Stimulated activated CD4-positive, alpha-beta T cell treated with anti-CD3 and anti-CD28 coated beads, Interleukin-12 subunit alpha, Interleukin-12 subunit beta, amount 100 ng/mL, for 24 hours (primary cell): ENCODE data around the gene PGAP3.

ENCODE experiments used
- DNase-seq, 2 experiments: peaks; one replicate each; pipeline ENCODE4 v3.0.0-alpha.2; 2020; ENCODE audit warnings: low read depth in 2 of 2

Gene PGAP3

GRCh38 chr17:39636927-39637736 lies 50.7 kb downstream of the PGAP3 start, which contains the start of gene STARD3:
TSS of gene STARD3 (plus strand) at chr17:39637144. CDS start at chr17:39653532, 16,388 bp downstream.
- DNase-seq, result peak; percentile 71 to 93

GRCh38 chr17:39636587-39636926 lies 51.3 kb downstream of the PGAP3 start:
- no peak for DNase-seq

DNA sequence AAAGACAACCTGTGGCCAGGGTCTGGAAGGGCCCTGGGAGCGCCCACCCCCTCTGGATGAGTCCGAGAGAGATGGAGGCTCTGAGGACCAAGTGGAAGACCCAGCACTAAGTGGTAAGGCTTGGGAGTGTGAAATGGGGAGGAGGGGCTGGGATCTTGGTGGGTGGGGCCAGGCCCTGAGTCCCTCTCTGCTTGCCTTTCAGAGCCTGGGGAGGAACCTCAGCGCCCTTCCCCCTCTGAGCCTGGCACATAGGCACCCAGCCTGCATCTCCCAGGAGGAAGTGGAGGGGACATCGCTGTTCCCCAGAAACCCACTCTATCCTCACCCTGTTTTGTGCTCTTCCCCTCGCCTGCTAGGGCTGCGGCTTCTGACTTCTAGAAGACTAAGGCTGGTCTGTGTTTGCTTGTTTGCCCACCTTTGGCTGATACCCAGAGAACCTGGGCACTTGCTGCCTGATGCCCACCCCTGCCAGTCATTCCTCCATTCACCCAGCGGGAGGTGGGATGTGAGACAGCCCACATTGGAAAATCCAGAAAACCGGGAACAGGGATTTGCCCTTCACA lies 52.2 kb downstream of the PGAP3 start:
- no peak for DNase-seq

DNA sequence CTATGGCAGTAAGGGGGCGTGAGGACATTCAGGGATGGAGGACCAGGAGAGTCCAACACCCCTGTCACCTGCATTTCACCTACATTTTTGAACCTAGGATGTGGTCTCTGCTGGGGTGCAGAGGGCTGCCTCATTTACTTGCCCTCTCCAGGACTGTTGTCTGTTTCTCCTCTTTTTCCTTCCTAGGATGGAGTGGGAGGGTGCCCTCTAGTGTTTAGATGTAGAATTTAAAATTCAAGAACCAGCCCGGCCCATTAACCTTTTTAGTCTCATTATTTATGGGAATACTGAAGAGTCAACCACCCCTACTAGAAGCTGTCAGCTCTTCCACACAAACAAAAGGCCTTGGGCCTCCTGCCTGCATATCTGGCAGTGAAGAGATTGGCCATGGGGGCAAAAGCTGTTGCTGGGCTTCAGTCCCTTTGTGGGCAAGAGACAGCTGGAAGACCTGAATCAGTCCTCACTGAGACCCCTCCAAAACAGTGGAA lies 53.4 kb downstream of the PGAP3 start:
- DNase-seq, result no peak

- DNase-seq, result no peak
Observed at GRCh38 chr17:39633570-39634183, 54.2 kb downstream of the PGAP3 start.

DNA sequence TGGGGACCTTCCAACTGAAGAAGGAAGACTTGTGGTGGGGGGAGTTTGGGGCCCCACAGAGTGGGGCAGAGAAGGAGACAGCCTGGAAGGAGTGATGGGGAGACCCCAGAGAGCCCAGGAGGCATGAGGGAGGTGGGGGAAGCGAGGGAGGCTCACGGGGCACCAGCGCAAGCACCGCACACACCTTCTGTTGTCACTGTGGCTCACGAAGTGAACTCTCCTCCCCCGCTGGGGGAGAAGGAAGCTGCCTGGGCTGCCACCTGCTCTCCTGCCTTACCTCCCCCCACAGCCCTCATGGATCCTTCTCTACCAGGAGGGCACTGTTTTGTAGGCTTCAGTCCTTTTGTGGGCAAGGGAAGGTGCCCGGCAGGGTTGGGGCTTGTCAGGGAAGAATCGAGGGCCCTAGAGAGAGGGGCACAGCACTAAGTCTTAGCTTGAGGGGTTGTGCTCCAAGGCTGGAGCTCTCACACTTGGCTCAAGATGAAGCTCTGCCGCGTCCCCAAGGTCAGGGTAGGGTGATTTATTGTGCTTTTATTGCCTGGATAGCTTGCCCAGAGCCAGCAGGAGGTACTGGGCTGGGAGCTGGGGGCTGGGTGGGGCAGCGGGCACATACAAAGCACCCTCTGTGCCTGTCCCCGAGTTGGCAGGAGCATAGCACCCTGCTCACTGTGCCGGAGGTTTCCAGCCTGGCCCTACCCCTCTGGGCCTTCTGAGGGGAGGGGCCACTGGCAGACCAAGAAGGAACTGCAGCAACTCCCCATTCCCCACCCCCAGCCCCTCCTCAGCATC lies 55.5 kb downstream of the PGAP3 start:
- DNase-seq, result no peak

GRCh38 chr17:39631403-39631802 lies 56.5 kb downstream of the PGAP3 start:
- DNase-seq, result no peak

DNA sequence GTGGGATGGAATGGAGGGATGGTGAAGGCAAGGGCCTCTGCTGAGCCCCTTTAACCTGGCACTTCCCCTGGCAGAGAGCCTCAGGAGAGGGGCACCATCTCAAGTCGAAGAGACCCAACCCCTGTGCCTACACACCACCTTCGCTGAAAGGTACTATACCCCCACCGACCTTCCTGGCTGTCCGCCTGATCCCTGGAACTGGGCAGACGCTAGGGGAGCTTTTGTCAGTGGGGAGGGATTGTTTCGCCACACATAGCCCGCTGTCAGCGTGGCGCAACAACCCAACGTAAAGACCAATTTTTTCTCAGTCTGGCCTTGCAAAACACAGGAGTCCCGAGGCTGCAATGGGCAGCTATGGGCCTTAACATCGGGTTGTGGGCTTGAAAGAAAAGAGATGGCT lies 58.0 kb downstream of the PGAP3 start:
- no peak for DNase-seq

DNA sequence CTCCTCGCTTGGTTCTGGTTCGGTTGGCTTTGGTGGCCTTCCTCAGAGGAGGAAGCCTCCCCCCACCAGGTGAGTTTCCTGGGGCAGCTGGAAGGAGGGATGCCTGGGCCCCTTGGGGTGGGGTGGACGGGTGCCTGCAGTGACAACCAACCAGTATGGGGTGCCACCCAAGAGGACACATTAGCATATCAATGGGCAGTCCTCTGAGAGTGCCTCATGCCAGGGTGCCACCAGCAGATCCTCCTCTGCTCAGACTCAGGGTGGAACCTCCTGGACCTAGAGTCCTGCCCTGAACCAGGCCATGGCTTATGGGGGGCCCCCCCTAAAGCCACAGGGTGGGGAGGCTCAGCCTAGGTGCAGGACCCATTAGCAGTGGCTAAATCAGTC lies 58.4 kb downstream of the PGAP3 start:
- no peak for DNase-seq

DNA sequence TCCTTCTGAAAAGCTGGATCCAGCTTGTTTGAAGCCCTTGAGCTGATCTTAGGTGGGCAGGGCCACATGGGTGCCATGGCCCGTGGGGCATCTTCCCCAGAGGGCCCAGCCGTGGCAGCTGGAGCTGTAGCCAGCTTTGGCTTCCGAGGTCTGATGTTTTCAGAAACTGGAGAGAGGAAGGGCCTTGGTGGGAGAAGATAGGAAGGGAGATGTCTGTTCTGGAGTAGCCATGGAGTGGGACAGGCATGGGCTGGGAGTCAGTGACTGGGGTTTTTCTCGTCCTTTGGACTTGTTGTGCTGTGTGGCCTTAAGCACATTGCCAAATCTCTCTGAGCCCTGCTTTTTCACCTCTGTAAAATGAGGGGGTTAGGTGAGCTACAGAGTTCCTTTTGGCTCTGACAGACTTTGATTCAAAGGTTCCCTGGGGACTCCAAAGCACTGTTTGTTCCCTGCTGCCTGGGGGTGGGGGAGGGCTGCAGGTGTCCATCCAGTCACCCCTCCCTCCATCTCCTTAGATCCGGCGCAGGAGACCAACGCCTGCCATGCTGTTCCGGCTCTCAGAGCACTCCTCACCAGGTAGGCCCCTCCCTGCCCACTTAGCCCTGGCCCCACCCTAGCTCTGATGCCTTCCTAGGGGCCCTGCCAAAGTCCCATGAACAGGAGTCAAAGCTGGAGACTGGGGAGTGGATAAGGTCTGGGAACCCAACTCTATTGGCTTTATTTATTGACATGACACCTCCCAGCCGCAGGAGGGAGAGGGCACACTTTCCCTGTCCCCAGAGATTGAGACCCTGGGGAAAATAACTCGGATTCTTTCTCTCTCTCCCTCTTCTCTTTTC lies 59.0 kb downstream of the PGAP3 start:
- no peak for DNase-seq

- no peak for DNase-seq
Observed at GRCh38 chr17:39627712-39628516, 59.9 kb downstream of the PGAP3 start.

DNA sequence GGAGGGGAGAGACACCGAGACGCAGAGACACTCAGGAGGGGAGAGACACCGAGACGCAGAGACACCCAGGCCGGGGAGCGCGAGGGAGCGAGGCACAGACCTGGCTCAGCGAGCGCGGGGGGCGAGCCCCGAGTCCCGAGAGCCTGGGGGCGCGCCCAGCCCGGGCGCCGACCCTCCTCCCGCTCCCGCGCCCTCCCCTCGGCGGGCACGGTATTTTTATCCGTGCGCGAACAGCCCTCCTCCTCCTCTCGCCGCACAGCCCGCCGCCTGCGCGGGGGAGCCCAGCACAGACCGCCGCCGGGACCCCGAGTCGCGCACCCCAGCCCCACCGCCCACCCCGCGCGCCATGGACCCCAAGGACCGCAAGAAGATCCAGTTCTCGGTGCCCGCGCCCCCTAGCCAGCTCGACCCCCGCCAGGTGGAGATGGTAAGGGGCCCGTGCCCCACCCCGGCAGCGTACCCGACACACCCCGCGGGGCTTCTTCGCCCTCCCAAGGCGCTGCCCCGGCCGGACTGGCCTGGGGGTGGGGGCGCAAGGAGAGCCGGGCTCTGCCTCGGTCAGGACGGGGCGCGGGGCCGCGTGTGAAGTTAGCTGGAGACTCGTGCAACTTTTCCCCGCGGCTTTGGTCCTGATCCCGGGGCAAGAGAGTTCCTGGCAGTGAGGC lies 60.7 kb downstream of the PGAP3 start:
- no peak for DNase-seq

- DNase-seq, result no peak
Observed at GRCh38 chr17:39626171-39627046, 61.4 kb downstream of the PGAP3 start, which contains the start of gene PPP1R1B. TSS of gene PPP1R1B (plus strand) at chr17:39626952. CDS start at chr17:39627393, 441 bp downstream.

DNA sequence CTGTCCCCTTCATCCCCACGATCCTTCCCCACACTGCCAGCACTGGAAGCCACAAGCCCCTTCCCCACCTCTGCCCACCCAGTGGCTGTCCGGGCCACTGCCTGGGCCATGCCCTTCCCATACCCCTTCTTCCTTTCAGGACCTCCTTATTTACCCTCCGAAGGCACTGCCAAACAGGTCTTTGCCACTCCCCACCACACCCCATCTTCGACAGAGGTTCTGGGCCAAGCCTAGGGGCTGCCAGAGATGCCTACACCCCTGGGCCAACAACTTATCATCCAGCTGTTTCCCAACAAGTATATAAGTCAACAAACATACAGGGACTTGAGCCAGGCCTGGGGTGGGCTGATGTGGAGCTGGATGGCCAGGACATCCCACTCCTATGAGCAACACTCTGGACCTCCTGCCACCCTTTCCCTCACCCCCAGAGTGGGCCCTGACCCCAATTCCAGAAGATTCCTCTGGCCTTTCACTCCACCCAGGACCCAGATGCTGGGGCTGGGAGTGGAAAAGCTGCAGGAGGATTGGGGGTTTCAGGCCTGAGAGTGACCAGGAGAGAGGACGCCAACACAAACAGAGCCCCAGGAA lies 62.6 kb downstream of the PGAP3 start:
- DNase-seq, result no peak

DNA sequence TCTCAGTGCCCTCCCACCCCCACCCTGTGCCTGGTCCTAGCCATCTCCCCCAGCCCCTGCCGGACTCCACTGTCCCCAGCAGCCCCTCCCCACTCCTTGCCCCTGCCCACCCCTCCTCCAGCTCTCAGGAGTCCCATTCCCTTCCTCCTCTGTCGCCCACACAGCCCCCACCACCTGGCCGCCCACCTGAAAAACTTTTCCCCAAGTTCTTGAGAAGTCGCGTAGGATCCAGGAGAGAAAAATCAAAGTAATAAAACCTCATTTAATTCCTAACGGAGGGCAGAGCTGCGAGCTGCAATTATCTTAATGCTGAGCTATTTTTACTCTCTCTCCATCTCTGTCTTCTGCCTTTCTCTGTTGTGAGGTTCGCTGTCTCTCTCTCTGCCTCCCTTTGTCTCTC lies 63.5 kb downstream of the PGAP3 start:
- no peak for DNase-seq

DNA sequence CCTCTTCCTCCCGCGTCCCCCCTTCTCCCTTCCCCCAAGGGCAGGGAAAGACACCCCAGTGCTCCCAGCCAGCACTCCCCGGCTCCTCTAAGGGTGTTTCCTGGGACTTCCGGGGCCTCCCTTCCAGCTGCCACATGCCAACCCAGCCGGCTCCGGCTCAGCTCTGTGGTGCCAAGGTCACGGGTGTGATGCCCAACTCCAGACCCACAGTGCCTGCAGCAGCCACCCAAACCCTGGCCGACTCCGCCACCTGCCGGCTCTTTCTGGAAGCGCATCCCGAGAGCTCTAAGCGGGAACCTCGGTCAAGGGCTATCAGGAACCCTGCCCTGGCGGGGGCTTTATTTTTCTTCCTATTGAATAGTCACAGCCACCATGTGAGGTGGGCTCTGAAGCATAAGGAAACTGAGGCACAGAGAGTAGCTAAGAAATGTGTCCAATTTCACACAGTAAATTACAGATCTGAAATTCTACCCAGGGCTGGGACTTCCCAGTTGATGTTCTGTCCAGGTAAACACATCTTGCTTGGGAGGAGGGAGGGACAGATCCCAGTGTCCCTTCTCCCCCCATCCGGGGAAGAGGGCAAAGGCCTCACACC lies 64.4 kb downstream of the PGAP3 start:
- peak; percentile 75 to 90 for DNase-seq

DNA sequence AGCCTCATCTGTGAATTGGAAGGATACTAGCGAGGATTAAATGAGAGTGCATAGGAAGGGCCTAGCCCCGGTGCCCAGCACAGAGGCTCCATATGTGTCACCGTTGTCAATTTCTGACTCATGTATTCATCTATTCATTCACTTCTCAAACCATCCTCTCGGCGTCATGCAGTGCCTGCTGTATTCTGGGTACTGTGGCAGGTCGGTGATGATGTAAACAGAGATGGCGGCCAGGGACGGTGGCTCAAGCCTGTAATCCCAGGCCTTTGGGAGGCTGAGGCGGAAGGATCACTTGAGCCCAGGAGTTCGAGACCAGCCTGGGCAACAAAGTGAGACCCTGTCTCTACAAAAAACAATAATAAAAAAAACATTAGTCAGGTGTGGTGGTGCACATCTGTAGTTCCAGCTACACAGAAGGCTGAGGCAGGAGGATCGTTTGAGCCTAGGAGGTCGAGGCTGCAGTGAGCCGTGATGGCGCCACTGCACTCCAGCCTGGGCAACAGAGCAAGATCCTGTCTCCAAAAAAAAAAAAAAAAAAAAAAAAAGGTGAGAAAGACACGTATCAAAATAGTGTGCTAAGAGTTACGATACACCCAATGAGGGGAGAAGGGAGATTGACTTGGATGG lies 65.4 kb downstream of the PGAP3 start:
- no peak for DNase-seq
